HCT116 (cell line): ENCODE data around the gene PSG7.
"Not testable (repeated sequence)": the region's sequence is repeated elsewhere in the genome, so short reads cannot be mapped to it uniquely, and the experiment has no call there.

Experiments used
- CBX3 ChIP-seq: IDR thresholded peaks from 2 replicates; pipeline ENCODE4 v1.6.1; 2012; ENCODE audit warnings: low read depth
- EGR1 ChIP-seq: IDR thresholded peaks from 2 replicates; pipeline ENCODE4 v1.6.1; 2012; ENCODE audit warnings: low read depth
- ELF1 ChIP-seq: IDR thresholded peaks from 2 replicates; pipeline ENCODE4 v1.6.1; 2012; ENCODE audit warnings: low read depth, borderline replicate concordance
- EZH2 ChIP-seq: fragments of 200-600 bp; sonication (generic); IDR thresholded peaks from 2 replicates; pipeline ENCODE4 v1.6.1; 2017; ENCODE audit warnings: antibody characterized with exemption, mixed run types
- EZH2phosphoT487 ChIP-seq: fragments of 200-600 bp; IDR thresholded peaks from 2 replicates; pipeline ENCODE4 v1.6.1; 2018; ENCODE audit warnings: antibody characterized with exemption, borderline replicate concordance
- JUND ChIP-seq: IDR thresholded peaks from 2 replicates; pipeline ENCODE4 v1.6.1; 2012
- POLR2A ChIP-seq: IDR thresholded peaks from 2 replicates; pipeline ENCODE4 v1.7.0; 2011; ENCODE audit warnings: borderline replicate concordance; ENCODE audit not compliant: insufficient read depth, insufficient read length; ENCODE audit errors: extremely low read depth
- SP1 ChIP-seq: IDR thresholded peaks from 2 replicates; pipeline ENCODE4 v1.6.1; 2012; ENCODE audit warnings: low read depth
- SRF ChIP-seq: IDR thresholded peaks from 2 replicates; pipeline ENCODE4 v1.6.1; 2012; ENCODE audit warnings: low read depth
- YY1 ChIP-seq: IDR thresholded peaks from 2 replicates; pipeline ENCODE4 v1.6.1; 2011; ENCODE audit warnings: low read length, low read depth, moderate library complexity, mild to moderate bottlenecking; ENCODE audit not compliant: insufficient replicate concordance; ENCODE audit errors: extremely low read depth
- TF ChIP-seq, protein P1 (sequence below), 3 experiments: fragments of 200-600 bp in 1 of 3; sonication (generic) in 1 of 3; IDR thresholded peaks in 2 of 3; conservative IDR thresholded peaks in 1 of 3; 2 replicates each; pipeline ENCODE4 v1.5.1; 2012 to 2017; ENCODE audit warnings: low read depth in 2 of 3, low read length in 2 of 3, antibody characterized with exemption in 1 of 3, borderline replicate concordance in 1 of 3, control low read depth in 1 of 3, mild to moderate bottlenecking in 1 of 3, mixed read lengths in 1 of 3, mixed run types in 1 of 3, moderate library complexity in 1 of 3; ENCODE audit not compliant: insufficient read depth in 1 of 3
- TF ChIP-seq, protein P2 (sequence below): IDR thresholded peaks from 2 replicates; pipeline ENCODE4 v1.6.1; 2012
- TF ChIP-seq, protein P3 (sequence below): IDR thresholded peaks from 2 replicates; pipeline ENCODE4 v1.6.1; 2012; ENCODE audit warnings: low read depth
- TF ChIP-seq, protein P4 (sequence below): IDR thresholded peaks from 2 replicates; pipeline ENCODE4 v1.6.1; 2011; ENCODE audit warnings: mild to moderate bottlenecking, low read length, moderate library complexity; ENCODE audit not compliant: insufficient replicate concordance; ENCODE audit errors: extremely low read depth

DNA sequence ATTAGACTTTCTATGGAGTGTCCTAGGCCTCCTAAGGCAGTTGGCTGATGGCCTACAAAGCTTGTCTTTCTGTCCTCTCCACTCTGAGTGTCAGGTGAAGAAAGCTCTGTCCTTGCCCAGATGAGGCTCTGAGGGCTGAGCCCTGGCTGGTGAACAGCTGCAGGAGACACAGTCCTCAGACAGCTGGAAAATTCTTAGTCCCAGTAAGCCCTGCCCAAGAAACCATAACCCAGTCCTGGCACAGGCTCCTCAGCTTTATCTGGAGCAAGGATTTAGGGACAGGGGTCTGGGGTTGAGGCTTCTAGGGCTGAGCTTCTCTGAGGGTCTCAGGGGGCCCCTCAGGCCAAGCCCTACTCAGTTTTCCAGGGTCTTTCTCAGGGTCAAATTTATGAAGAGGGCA is 2.3 kb downstream of the PSG7 start:
- not testable (repeated sequence) for TF ChIP-seq YY1, EZH2, SRF, EGR1, POLR2A, JUND, ELF1, EZH2phosphoT487, CBX3, SP1
- TF ChIP-seq, protein P1, sequence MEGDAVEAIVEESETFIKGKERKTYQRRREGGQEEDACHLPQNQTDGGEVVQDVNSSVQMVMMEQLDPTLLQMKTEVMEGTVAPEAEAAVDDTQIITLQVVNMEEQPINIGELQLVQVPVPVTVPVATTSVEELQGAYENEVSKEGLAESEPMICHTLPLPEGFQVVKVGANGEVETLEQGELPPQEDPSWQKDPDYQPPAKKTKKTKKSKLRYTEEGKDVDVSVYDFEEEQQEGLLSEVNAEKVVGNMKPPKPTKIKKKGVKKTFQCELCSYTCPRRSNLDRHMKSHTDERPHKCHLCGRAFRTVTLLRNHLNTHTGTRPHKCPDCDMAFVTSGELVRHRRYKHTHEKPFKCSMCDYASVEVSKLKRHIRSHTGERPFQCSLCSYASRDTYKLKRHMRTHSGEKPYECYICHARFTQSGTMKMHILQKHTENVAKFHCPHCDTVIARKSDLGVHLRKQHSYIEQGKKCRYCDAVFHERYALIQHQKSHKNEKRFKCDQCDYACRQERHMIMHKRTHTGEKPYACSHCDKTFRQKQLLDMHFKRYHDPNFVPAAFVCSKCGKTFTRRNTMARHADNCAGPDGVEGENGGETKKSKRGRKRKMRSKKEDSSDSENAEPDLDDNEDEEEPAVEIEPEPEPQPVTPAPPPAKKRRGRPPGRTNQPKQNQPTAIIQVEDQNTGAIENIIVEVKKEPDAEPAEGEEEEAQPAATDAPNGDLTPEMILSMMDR (IDR thresholded peaks at IDR 0.05 in 2 of 3, conservative IDR thresholded peaks at IDR 0.05 in 1 of 3; ENCODE audit: borderline replicate concordance in 1 of 3, insufficient read depth in 1 of 3, low read depth in 2 of 3, low read length in 2 of 3) = not testable (repeated sequence)
- TF ChIP-seq, protein P2, sequence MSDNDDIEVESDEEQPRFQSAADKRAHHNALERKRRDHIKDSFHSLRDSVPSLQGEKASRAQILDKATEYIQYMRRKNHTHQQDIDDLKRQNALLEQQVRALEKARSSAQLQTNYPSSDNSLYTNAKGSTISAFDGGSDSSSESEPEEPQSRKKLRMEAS = not testable (repeated sequence)
- TF ChIP-seq, protein P3, sequence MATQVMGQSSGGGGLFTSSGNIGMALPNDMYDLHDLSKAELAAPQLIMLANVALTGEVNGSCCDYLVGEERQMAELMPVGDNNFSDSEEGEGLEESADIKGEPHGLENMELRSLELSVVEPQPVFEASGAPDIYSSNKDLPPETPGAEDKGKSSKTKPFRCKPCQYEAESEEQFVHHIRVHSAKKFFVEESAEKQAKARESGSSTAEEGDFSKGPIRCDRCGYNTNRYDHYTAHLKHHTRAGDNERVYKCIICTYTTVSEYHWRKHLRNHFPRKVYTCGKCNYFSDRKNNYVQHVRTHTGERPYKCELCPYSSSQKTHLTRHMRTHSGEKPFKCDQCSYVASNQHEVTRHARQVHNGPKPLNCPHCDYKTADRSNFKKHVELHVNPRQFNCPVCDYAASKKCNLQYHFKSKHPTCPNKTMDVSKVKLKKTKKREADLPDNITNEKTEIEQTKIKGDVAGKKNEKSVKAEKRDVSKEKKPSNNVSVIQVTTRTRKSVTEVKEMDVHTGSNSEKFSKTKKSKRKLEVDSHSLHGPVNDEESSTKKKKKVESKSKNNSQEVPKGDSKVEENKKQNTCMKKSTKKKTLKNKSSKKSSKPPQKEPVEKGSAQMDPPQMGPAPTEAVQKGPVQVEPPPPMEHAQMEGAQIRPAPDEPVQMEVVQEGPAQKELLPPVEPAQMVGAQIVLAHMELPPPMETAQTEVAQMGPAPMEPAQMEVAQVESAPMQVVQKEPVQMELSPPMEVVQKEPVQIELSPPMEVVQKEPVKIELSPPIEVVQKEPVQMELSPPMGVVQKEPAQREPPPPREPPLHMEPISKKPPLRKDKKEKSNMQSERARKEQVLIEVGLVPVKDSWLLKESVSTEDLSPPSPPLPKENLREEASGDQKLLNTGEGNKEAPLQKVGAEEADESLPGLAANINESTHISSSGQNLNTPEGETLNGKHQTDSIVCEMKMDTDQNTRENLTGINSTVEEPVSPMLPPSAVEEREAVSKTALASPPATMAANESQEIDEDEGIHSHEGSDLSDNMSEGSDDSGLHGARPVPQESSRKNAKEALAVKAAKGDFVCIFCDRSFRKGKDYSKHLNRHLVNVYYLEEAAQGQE = not testable (repeated sequence)
- TF ChIP-seq, protein P4, sequence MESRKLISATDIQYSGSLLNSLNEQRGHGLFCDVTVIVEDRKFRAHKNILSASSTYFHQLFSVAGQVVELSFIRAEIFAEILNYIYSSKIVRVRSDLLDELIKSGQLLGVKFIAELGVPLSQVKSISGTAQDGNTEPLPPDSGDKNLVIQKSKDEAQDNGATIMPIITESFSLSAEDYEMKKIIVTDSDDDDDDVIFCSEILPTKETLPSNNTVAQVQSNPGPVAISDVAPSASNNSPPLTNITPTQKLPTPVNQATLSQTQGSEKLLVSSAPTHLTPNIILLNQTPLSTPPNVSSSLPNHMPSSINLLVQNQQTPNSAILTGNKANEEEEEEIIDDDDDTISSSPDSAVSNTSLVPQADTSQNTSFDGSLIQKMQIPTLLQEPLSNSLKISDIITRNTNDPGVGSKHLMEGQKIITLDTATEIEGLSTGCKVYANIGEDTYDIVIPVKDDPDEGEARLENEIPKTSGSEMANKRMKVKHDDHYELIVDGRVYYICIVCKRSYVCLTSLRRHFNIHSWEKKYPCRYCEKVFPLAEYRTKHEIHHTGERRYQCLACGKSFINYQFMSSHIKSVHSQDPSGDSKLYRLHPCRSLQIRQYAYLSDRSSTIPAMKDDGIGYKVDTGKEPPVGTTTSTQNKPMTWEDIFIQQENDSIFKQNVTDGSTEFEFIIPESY = not testable (repeated sequence)
